ENCODE results near the gene HOXA10. TPM values are rescaled to one million over a fixed set of nuclear protein-coding genes. Genes with fewer than 3 reads are reported as not detected.

The HOXA10 gene
- total and polyA plus RNA-seq, 8 donors: 0.18 to 337 (median 0.92) TPM; not detected in 5

DNA sequence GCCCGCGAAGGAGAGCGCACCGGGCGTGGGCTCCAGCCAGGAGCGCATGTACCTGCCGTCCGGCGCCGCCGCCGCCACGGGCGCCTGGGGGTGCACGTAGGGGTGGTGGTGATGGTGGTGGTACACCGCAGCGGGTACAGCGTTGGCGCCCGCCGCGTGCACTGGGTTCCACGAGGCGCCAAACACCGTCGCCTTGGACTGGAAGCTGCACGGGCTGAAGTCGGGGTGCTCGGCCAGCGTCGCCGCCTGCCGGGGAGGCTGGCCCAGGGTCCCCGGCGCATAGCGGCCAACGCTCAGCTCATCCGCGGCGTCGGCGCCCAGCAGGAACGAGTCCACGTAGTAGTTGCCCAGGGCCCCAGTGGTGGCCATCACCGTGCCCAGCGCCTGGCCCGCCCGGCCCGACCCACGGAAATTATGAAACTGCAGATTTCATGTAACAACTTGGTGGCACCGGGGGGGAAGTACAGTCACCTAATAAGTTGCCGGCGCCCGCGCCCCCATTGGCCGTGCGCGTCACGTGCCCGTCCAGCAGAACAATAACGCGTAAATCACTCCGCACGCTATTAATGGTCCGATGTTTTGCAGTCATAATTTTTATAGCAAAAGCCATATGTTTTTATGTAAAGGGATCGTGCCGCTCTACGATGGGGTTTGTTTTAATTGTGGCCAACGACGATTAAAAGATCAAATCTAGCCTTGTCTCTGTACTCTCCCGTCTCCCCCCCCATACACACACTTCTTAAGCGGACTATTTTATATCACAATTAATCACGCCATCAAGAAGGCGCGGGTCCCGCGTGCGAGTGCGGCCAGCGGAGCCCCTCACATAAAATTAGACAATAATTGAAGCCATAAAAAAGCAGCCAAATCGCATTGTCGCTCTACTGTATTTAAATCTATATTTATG is 8.8 kb downstream of the HOXA10 start, which contains the start of gene HOXA9:
Gene HOXA9, minus strand, starts transcription at position 449 of the 907 bp plus-strand sequence. Its CDS starts 80 bp downstream, at position 369.
- Histone ChIP-seq H3K27ac (peak within 1 kb of the TSS in 1 of 5 donors; percentile 6), H3K9me3 (peaks cover 0 to 30% (median 9%) of the 10 kb centered on the region in 4 donors), H3K36me3 (no peaks in the 10 kb centered on the region), H3K4me1 (peaks cover 24 to 56% (median 53%) of the 10 kb centered on the region in 4 donors), H3K4me3 (peak within 1 kb of the TSS; percentile 16 to 41 (median 28)), H3K27me3 (peaks cover 55 to 100% (median 93%) of the 10 kb centered on the region in 3 donors)
- TF ChIP-seq POLR2AphosphoS5 (IDR thresholded peaks at IDR 0.05) (no peak), POLR2A (IDR thresholded peaks at IDR 0.05) (no peak), EP300 (IDR thresholded peaks at IDR 0.05) (no peak)
- TF ChIP-seq, protein P1, sequence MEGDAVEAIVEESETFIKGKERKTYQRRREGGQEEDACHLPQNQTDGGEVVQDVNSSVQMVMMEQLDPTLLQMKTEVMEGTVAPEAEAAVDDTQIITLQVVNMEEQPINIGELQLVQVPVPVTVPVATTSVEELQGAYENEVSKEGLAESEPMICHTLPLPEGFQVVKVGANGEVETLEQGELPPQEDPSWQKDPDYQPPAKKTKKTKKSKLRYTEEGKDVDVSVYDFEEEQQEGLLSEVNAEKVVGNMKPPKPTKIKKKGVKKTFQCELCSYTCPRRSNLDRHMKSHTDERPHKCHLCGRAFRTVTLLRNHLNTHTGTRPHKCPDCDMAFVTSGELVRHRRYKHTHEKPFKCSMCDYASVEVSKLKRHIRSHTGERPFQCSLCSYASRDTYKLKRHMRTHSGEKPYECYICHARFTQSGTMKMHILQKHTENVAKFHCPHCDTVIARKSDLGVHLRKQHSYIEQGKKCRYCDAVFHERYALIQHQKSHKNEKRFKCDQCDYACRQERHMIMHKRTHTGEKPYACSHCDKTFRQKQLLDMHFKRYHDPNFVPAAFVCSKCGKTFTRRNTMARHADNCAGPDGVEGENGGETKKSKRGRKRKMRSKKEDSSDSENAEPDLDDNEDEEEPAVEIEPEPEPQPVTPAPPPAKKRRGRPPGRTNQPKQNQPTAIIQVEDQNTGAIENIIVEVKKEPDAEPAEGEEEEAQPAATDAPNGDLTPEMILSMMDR (IDR thresholded peaks at IDR 0.05): no peak
- DNase-seq: no peak
- intact Hi-C loops (cut with DNase I; ENCODE audit: low total_unique reads): no loop called here
- WGBS, 5 donors: 5 to 14% (median 11%) methylated on average over 32 to 82 of the region's 82 CpGs

DNA sequence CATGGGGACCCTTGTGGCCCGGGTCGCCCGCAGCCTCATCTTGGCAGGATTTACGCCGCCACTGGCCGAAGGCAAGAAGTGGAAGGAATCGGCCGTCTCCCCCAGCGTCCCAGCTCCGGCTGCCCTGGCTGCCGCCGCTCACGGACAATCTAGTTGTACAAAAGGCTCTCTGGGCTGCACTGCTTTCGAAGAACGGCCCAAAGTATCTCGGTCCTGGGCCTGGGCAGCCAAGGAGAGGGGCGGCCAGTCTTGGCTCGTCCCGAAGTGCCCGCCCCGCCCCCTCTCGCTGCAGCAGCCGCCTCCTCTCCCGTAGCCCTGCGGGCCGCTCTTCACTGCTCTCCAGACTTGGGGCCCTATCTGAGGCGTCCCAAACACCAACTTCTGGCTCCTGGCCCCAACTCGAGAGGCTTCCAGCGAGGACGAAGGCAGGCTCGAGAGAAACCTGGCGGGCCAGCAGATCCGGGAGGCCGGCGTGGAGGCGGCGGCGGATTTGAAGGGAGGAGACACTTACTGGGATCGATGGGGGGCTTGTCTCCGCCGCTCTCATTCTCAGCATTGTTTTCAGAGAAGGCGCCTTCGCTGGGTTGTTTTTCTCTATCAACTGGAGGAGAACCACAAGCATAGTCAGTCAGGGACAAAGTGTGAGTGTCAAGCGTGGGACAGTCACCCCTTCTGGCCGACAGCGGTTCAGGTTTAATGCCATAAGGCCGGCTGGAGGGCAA is 9.6 kb downstream of the HOXA10 start:
- Histone ChIP-seq H3K27me3 (peaks cover 48 to 100% (median 93%) of the 10 kb centered on the region in 3 donors), H3K9me3 (peaks cover 0 to 24% (median 9%) of the 10 kb centered on the region in 4 donors), H3K4me1 (peaks cover 17 to 57% (median 51%) of the 10 kb centered on the region in 4 donors), H3K4me3 (peak overlapping the region; percentile 16 to 41 (median 28)), H3K27ac (peak overlapping the region in 1 of 5 donors; percentile 6), H3K36me3 (no peaks in the 10 kb centered on the region)
- WGBS, 5 donors: 6 to 14% (median 10%) methylated on average over 32 to 47 of the region's 47 CpGs
- no peak for DNase-seq
- TF ChIP-seq EP300 (IDR thresholded peaks at IDR 0.05) (no peak), POLR2AphosphoS5 (IDR thresholded peaks at IDR 0.05) (no peak), POLR2A (IDR thresholded peaks at IDR 0.05) (no peak)
- TF ChIP-seq, protein P1 (IDR thresholded peaks at IDR 0.05): no peak
- intact Hi-C loops (cut with DNase I; ENCODE audit: low total_unique reads): loop anchor here (5.0 kb wide), 2 partner anchors 482 to 797 kb away; no protein-coding TSS in a partner anchor

DNA sequence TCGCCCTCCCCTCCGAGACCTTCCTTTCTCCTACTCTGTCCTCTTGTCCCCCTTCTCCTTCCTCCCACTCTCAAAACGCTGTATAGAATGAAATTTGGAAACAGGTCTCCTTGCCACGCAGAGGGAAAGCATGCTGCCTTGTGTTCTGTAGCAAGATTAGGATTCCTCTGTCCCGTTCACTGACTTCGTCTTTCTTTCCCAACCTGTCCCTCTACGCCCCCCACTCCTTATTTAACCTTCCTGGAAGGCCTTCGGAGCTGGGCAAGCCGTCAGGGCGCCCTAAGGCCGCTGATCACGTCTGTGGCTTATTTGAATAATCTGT is 10.1 kb downstream of the HOXA10 start:
- peak overlapping the region in 3 of 4 donors; percentile 23 to 41 (median 32) for H3K4me3 ChIP-seq
- peaks cover 0 to 21% (median 9%) of the 10 kb centered on the region in 4 donors for H3K9me3 ChIP-seq
- H3K36me3 ChIP-seq: no peaks in the 10 kb centered on the region
- peaks cover 42 to 100% (median 93%) of the 10 kb centered on the region in 3 donors for H3K27me3 ChIP-seq
- H3K27ac ChIP-seq: peak overlapping the region in 1 of 5 donors; percentile 6
- 18 to 39% (median 27%) methylated on average over 12 of the region's 12 CpGs for WGBS, 5 donors
- DNase-seq: no peak
- TF ChIP-seq POLR2A (IDR thresholded peaks at IDR 0.05): no peak
- TF ChIP-seq EP300 (IDR thresholded peaks at IDR 0.05): no peak
- no peak for TF ChIP-seq POLR2AphosphoS5 (IDR thresholded peaks at IDR 0.05)
- TF ChIP-seq, protein P1 (IDR thresholded peaks at IDR 0.05): no peak
- peaks cover 16 to 53% (median 46%) of the 10 kb centered on the region in 4 donors for H3K4me1 ChIP-seq
- intact Hi-C loops (cut with DNase I; ENCODE audit: low total_unique reads): loop anchor here (5.0 kb wide), 2 partner anchors 482 to 797 kb away; no protein-coding TSS in a partner anchor

Data from stomach (tissue), 9 donors.